Loucy (cell line): Measurements from ENCODE around the gene TRIP13.

ENCODE experiments used
- EZH2phosphoT487 ChIP-seq: fragments of 200-600 bp; IDR thresholded peaks from 2 replicates; pipeline ENCODE4 v1.6.1; 2018; ENCODE audit warnings: antibody characterized with exemption, mild to moderate bottlenecking, moderate library complexity, borderline replicate concordance
- TF ChIP-seq, protein P1 (sequence below): fragments of 200-600 bp; sonication (generic); conservative IDR thresholded peaks from 2 replicates; pipeline ENCODE4 v1.5.1; 2014; ENCODE audit warnings: mild to moderate bottlenecking, antibody characterized with exemption, low read length

DNA sequence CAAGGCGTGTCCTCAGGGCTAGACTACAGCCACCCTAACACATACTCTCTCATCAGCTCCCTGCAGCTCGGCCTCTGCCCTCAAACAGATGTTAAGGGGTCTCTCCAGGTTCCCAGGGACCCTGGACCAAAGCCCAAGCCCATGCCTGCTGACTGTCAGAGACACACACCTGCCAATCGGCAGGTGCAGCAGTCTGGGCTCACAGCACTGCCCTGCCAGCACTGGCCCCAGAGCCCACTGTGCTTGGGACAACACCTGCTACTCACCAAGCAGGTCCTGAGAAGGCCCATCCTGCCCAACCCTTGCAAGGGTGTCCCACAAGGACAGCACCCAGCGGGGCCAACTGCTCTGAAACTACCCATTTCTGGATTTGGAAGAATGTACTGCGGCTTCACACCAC lies 21.7 kb upstream of the TRIP13 start:
- TF ChIP-seq, protein P1, sequence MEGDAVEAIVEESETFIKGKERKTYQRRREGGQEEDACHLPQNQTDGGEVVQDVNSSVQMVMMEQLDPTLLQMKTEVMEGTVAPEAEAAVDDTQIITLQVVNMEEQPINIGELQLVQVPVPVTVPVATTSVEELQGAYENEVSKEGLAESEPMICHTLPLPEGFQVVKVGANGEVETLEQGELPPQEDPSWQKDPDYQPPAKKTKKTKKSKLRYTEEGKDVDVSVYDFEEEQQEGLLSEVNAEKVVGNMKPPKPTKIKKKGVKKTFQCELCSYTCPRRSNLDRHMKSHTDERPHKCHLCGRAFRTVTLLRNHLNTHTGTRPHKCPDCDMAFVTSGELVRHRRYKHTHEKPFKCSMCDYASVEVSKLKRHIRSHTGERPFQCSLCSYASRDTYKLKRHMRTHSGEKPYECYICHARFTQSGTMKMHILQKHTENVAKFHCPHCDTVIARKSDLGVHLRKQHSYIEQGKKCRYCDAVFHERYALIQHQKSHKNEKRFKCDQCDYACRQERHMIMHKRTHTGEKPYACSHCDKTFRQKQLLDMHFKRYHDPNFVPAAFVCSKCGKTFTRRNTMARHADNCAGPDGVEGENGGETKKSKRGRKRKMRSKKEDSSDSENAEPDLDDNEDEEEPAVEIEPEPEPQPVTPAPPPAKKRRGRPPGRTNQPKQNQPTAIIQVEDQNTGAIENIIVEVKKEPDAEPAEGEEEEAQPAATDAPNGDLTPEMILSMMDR, result no peak
- TF ChIP-seq EZH2phosphoT487, result no peak
